HEK293 (cell line): Measurements from ENCODE around the gene TMEM151A.

Source experiments
- CTCF ChIA-PET: fragments of 350-600 bp; formaldehyde crosslinking; extraction: SDS; loops from one replicate; lab custom pipeline; 2021; ENCODE audit warnings: antibody characterized with exemption; lab: Yijun Ruan, JAX
- POLR2A ChIA-PET: fragments of 300-600 bp; formaldehyde crosslinking; extraction: SDS; loops from one replicate; lab custom pipeline; 2020; ENCODE audit warnings: antibody characterized with exemption, inconsistent platforms; lab: Yijun Ruan, JAX
- H3K27ac ChIP-seq: fragments of 200-500 bp; sonication (Bioruptor generic); 2 replicates; pipeline ENCODE4 v1.5.1; 2014; ENCODE audit warnings: low read depth, low read length, control low read depth, inconsistent platforms; ENCODE audit errors: extremely low read depth
- H3K36me3 ChIP-seq, 2 experiments: fragments of 200-500 bp in 1 of 2; sonication (Bioruptor generic) in 1 of 2; 1 replicate in 1 of 2; 2 replicates in 1 of 2; pipeline ENCODE4 v1.5.1; 2014 to 2017; ENCODE audit warnings: inconsistent platforms in 2 of 2, low read length in 2 of 2; ENCODE audit not compliant: control insufficient read depth in 2 of 2, insufficient read depth in 1 of 2
- H3K4me1 ChIP-seq: fragments of 200-500 bp; sonication (Bioruptor generic); 2 replicates; pipeline ENCODE4 v1.5.1; 2014; ENCODE audit warnings: mild to moderate bottlenecking, low read length, inconsistent platforms; ENCODE audit not compliant: control insufficient read depth, insufficient read depth
- H3K4me3 ChIP-seq: 2 replicates; pipeline ENCODE4 v1.5.1; 2011; ENCODE audit warnings: low read depth, mild to moderate bottlenecking, control low read depth, low read length, moderate library complexity
- H3K9me3 ChIP-seq: fragments of 200-500 bp; sonication (Bioruptor generic); 2 replicates; pipeline ENCODE4 v1.5.1; 2014; ENCODE audit warnings: low read depth, low read length, inconsistent platforms; ENCODE audit not compliant: control insufficient read depth, insufficient read depth
- BCL11B ChIP-seq: fragments of 450-650 bp; formaldehyde crosslinking; IDR thresholded peaks from 2 replicates; pipeline ENCODE4 v1.5.1; 2016; ENCODE audit warnings: low read depth, missing biosample characterization, missing genetic modification characterization
- FEZF1 ChIP-seq: fragments of 450-650 bp; formaldehyde crosslinking; IDR thresholded peaks from 2 replicates; pipeline ENCODE4 v1.5.1; 2016; ENCODE audit warnings: missing biosample characterization, missing genetic modification characterization
- GLI4 ChIP-seq: fragments of 450-650 bp; formaldehyde crosslinking; IDR thresholded peaks from 2 replicates; pipeline ENCODE4 v1.5.1; 2016; ENCODE audit warnings: missing biosample characterization, missing genetic modification characterization
- HOXD13 ChIP-seq: sonication (generic); formaldehyde crosslinking; IDR thresholded peaks from 2 replicates; pipeline ENCODE4 v1.8.0; 2022; ENCODE audit warnings: missing genetic modification reagents, borderline replicate concordance
- KLF16 ChIP-seq: fragments of 450-650 bp; formaldehyde crosslinking; IDR thresholded peaks from 2 replicates; pipeline ENCODE4 v1.5.1; 2017; ENCODE audit warnings: missing biosample characterization, missing genetic modification characterization
- PBX3 ChIP-seq: sonication (generic); formaldehyde crosslinking; IDR thresholded peaks from 2 replicates; pipeline ENCODE4 v1.8.1; 2022; ENCODE audit warnings: mild to moderate bottlenecking, moderate library complexity, missing genetic modification reagents
- PRDM10 ChIP-seq: fragments of 450-650 bp; formaldehyde crosslinking; IDR thresholded peaks from 2 replicates; pipeline ENCODE4 v1.5.1; 2016; ENCODE audit warnings: missing biosample characterization, missing genetic modification characterization
- SETDB1 ChIP-seq: IDR thresholded peaks from one replicate; pipeline ENCODE4 v1.6.1; 2017; ENCODE audit warnings: mild to moderate bottlenecking, low read length, moderate library complexity, mixed read lengths; ENCODE audit not compliant: insufficient read length
- SP2 ChIP-seq: fragments of 450-650 bp; formaldehyde crosslinking; IDR thresholded peaks from 2 replicates; pipeline ENCODE4 v1.5.1; 2016; ENCODE audit warnings: missing biosample characterization, missing genetic modification characterization
- ZBTB7A ChIP-seq: fragments of 450-650 bp; formaldehyde crosslinking; IDR thresholded peaks from 2 replicates; pipeline ENCODE4 v1.5.1; 2016; ENCODE audit warnings: low read depth, missing biosample characterization, missing genetic modification characterization
- ZEB2 ChIP-seq: fragments of 450-650 bp; formaldehyde crosslinking; IDR thresholded peaks from 2 replicates; pipeline ENCODE4 v1.5.1; 2016; ENCODE audit warnings: missing biosample characterization, missing genetic modification characterization
- ZNF266 ChIP-seq: fragments of 450-650 bp; formaldehyde crosslinking; IDR thresholded peaks from 2 replicates; pipeline ENCODE4 v1.5.1; 2016; ENCODE audit warnings: missing biosample characterization, missing genetic modification characterization, low read depth
- ZNF274 ChIP-seq, 2 experiments: fragments of 200-500 bp in 1 of 2; fragments of 450-650 bp in 1 of 2; sonication (Bioruptor generic) in 1 of 2; formaldehyde crosslinking in 1 of 2; IDR thresholded peaks; 2 replicates each; pipeline versions ENCODE4 v1.5.1 to v1.6.1; 2014 to 2016; ENCODE audit warnings: borderline replicate concordance in 1 of 2, inconsistent platforms in 1 of 2, low read length in 1 of 2, missing biosample characterization in 1 of 2, missing genetic modification characterization in 1 of 2
- ZNF341 ChIP-seq: fragments of 450-650 bp; formaldehyde crosslinking; IDR thresholded peaks from 2 replicates; pipeline ENCODE4; 2016; ENCODE audit warnings: low read depth, missing biosample characterization, missing genetic modification characterization
- ZNF488 ChIP-seq: fragments of 450-650 bp; formaldehyde crosslinking; IDR thresholded peaks from 2 replicates; pipeline ENCODE4 v1.5.1; 2016; ENCODE audit warnings: missing biosample characterization, missing genetic modification characterization
- ZNF561 ChIP-seq: fragments of 450-650 bp; IDR thresholded peaks from 2 replicates; pipeline ENCODE4 v1.5.1; 2018; ENCODE audit warnings: missing biosample characterization, missing genetic modification characterization, borderline replicate concordance
- ZNF670 ChIP-seq: fragments of 450-650 bp; formaldehyde crosslinking; IDR thresholded peaks from 2 replicates; pipeline ENCODE4 v1.5.1; 2016; ENCODE audit warnings: missing biosample characterization, missing genetic modification characterization, low read depth
- ZNF707 ChIP-seq: fragments of 450-650 bp; formaldehyde crosslinking; IDR thresholded peaks from 2 replicates; pipeline ENCODE4 v1.5.1; 2016; ENCODE audit warnings: missing biosample characterization, missing genetic modification characterization
- ZNF792 ChIP-seq: fragments of 450-650 bp; formaldehyde crosslinking; IDR thresholded peaks from 2 replicates; pipeline ENCODE4 v1.5.1; 2016; ENCODE audit warnings: missing biosample characterization, missing genetic modification characterization
- TF ChIP-seq, protein P1 (sequence below): fragments of 450-650 bp; formaldehyde crosslinking; IDR thresholded peaks from 2 replicates; pipeline ENCODE4 v1.5.1; 2016; ENCODE audit warnings: missing biosample characterization, missing genetic modification characterization
- TF ChIP-seq, protein P2 (sequence below): fragments of 450-650 bp; formaldehyde crosslinking; IDR thresholded peaks from 2 replicates; pipeline ENCODE4 v1.5.1; 2016; ENCODE audit warnings: missing biosample characterization, missing genetic modification characterization

The TMEM151A gene

DNA sequence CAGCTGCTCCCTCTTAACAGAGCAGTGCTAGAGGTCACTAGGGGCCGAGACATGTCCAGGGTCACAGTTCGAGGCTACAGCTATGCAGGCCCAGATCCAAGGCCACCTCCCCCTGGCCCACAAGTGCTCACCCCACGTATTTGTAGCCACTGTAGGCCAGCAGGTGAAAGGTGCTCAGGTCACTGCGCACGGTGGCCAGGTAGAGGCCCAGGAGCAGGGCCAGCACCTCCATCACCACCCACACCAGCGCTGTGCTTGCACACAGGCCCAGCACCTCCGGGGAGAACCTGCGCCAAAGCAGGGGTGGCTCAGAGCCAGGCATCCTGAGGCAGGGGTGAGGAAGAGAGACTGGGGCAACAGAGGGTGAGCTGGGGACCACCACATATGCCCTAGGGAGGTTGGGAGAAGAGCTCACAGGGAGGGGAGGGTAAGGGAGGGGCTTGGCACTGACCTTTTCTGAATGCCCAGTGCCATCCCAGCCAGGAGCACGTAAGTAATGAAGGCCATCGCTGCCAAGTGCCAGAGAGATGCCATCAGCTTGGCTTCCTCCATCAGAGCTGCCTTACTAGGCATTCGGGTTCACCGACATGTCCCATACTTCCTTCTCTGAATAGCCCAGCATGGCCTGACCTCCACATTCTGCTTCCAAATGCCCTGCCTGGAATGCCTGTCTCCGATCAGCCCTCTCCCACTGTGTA, 6.3 kb upstream of the TMEM151A start:
- H3K9me3 ChIP-seq: no peaks in the 10 kb centered on the region
- TF ChIP-seq SP2: no peak
- no peak for TF ChIP-seq ZNF274 (IDR thresholded peaks at IDR 0.05; ENCODE audit: low read length)
- no peak for TF ChIP-seq ZNF274 (tag by site-specific recombination; IDR thresholded peaks at IDR 0.05; ENCODE audit: borderline replicate concordance)
- 0 out of 2 replicates have a peak, but pooled peaks have one; percentile 22 for TF ChIP-seq ZNF341 (tag by site-specific recombination)
- peaks cover 0 to 31% of the 10 kb centered on the region in 2 experiments; a peak in 1 of 3 replicates for H3K36me3 ChIP-seq
- H3K4me3 ChIP-seq: no peak overlapping the region
- H3K4me1 ChIP-seq: no peaks in the 10 kb centered on the region
- no peak overlapping the region; the same call in 1 of the 2 replicates for H3K27ac ChIP-seq
- POLR2A ChIA-PET: interaction anchor here (0.6 kb wide), 1 partner anchor 62 kb away, joined by 4 read pairs; no protein-coding TSS in a partner anchor
- CTCF ChIA-PET: interaction anchor here (1.0 to 1.7 kb wide), 6 partner anchors 22 to 101 kb away, joined by 3 to 7 read pairs (median 4); no protein-coding TSS in a partner anchor

- Histone ChIP-seq H3K4me3 (no peak overlapping the region), H3K27ac (no peak overlapping the region), H3K4me1 (no peaks in the 10 kb centered on the region), H3K9me3 (no peaks in the 10 kb centered on the region), H3K36me3 (peaks cover 0 to 31% of the 10 kb centered on the region in 2 experiments; a peak in 1 of 3 replicates)
- TF ChIP-seq ZNF488 (tag by site-specific recombination) (no peak), HOXD13 (CRISPR knock-in tag) (no peak), FEZF1 (tag by site-specific recombination) (no peak), ZBTB7A (tag by site-specific recombination) (no peak), ZNF670 (no peak), ZNF792 (tag by site-specific recombination) (no peak), PRDM10 (tag by site-specific recombination) (no peak), SETDB1 (no peak), PBX3 (CRISPR knock-in tag) (no peak), ZEB2 (tag by site-specific recombination) (no peak), ZNF707 (tag by site-specific recombination) (no peak), GLI4 (no peak), BCL11B (no peak), ZNF266 (tag by site-specific recombination) (no peak), ZNF561 (no peak), KLF16 (no peak)
- TF ChIP-seq, protein P1, sequence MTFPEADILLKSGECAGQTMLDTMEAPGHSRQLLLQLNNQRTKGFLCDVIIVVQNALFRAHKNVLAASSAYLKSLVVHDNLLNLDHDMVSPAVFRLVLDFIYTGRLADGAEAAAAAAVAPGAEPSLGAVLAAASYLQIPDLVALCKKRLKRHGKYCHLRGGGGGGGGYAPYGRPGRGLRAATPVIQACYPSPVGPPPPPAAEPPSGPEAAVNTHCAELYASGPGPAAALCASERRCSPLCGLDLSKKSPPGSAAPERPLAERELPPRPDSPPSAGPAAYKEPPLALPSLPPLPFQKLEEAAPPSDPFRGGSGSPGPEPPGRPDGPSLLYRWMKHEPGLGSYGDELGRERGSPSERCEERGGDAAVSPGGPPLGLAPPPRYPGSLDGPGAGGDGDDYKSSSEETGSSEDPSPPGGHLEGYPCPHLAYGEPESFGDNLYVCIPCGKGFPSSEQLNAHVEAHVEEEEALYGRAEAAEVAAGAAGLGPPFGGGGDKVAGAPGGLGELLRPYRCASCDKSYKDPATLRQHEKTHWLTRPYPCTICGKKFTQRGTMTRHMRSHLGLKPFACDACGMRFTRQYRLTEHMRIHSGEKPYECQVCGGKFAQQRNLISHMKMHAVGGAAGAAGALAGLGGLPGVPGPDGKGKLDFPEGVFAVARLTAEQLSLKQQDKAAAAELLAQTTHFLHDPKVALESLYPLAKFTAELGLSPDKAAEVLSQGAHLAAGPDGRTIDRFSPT (tag by site-specific recombination): no peak
- TF ChIP-seq, protein P2, sequence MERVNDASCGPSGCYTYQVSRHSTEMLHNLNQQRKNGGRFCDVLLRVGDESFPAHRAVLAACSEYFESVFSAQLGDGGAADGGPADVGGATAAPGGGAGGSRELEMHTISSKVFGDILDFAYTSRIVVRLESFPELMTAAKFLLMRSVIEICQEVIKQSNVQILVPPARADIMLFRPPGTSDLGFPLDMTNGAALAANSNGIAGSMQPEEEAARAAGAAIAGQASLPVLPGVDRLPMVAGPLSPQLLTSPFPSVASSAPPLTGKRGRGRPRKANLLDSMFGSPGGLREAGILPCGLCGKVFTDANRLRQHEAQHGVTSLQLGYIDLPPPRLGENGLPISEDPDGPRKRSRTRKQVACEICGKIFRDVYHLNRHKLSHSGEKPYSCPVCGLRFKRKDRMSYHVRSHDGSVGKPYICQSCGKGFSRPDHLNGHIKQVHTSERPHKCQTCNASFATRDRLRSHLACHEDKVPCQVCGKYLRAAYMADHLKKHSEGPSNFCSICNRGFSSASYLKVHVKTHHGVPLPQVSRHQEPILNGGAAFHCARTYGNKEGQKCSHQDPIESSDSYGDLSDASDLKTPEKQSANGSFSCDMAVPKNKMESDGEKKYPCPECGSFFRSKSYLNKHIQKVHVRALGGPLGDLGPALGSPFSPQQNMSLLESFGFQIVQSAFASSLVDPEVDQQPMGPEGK (tag by site-specific recombination): no peak
- ChIA-PET CTCF (interaction anchor here (0.6 to 1.7 kb wide), 4 partner anchors 23 to 224 kb away, joined by 3 to 7 read pairs (median 4); no protein-coding TSS in a partner anchor), POLR2A (no interaction called here)
Measured at GRCh38 chr11:66286699-66287098, 5.0 kb upstream of the TMEM151A start.
